NCI-H146 treated with DMSO at 0.1 percent for 48 hours (cell line): ENCODE data around the gene PCDHGA5.
"Not testable (repeated sequence)": the region's sequence is repeated elsewhere in the genome, so short reads cannot be mapped to it uniquely, and the experiment has no call there.

ENCODE experiments used
- DNase-seq: peaks from one replicate; lab custom pipeline; 2025; ENCODE audit not compliant: unreplicated experiment; lab: John Stamatoyannopoulos, UW

The PCDHGA5 gene

GRCh38 chr5:141412854-141413539 is 49.0 kb downstream of the PCDHGA5 start, which contains the start of gene PCDHGA10:
TSS of gene PCDHGA10 (plus strand) at chr5:141412987. CDS start at chr5:141413176, 189 bp downstream.
- no peak for DNase-seq

- no peak for DNase-seq
These were observed 49.6 kb downstream of the PCDHGA5 start for GRCh38 chr5:141413540-141414069.

DNA sequence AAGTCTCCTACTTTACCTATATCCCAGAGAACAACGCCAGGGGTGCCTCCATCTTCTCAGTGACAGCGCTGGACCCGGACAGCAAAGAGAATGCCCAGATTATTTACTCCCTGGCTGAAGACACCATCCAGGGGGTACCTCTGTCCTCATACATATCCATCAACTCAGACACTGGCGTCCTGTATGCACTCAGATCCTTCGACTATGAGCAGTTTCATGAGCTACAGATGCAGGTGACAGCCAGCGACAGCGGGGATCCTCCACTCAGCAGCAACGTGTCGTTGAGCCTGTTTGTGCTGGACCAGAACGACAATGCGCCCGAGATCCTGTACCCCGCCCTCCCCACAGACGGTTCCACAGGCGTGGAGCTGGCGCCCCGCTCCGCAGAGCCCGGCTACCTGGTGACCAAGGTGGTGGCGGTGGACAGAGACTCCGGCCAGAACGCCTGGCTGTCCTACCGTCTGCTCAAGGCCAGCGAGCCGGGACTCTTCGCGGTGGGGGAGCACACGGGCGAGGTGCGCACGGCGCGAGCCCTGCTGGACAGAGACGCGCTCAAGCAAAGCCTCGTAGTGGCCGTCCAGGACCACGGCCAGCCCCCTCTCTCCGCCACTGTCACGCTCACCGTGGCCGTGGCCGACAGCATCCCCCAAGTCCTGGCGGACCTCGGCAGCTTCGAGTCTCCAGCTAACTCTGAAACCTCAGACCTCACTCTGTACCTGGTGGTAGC is 50.7 kb downstream of the PCDHGA5 start:
- not testable (repeated sequence) for DNase-seq

DNA sequence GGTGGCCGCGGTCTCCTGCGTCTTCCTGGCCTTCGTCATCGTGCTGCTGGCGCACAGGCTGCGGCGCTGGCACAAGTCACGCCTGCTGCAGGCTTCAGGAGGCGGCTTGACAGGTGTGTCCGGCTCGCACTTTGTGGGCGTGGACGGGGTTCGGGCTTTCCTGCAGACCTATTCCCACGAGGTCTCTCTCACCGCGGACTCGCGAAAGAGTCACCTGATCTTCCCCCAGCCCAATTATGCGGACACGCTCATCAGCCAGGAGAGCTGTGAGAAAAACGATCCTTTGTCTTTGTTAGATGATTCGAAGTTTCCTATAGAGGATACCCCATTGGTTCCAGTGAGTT is 51.3 kb downstream of the PCDHGA5 start:
- not testable (repeated sequence) for DNase-seq
